Effector memory CD4-positive, alpha-beta T cell (primary cell): ENCODE data around the gene PSMA2.

Experiments
- DNase-seq, 3 donors: peaks; one replicate each; pipeline ENCODE4 v3.0.0-alpha.2; 2020
- H3K27ac ChIP-seq: 2 replicates; pipeline ENCODE4 v1.7.0; 2013; ENCODE audit warnings: mild to moderate bottlenecking, low read length, moderate library complexity; ENCODE audit not compliant: insufficient read depth, poor library complexity, severe bottlenecking
- H3K27me3 ChIP-seq: replicated peaks from 2 replicates; pipeline ENCODE4 v1.7.0; 2013; ENCODE audit warnings: mild to moderate bottlenecking, low read length; ENCODE audit not compliant: insufficient read depth, control insufficient read depth, poor library complexity, severe bottlenecking
- H3K36me3 ChIP-seq: 2 replicates; pipeline ENCODE4 v1.7.0; 2013; ENCODE audit warnings: mild to moderate bottlenecking, low read length, moderate library complexity; ENCODE audit not compliant: control insufficient read depth, insufficient read depth
- H3K4me1 ChIP-seq: 2 replicates; pipeline ENCODE4 v1.7.0; 2013; ENCODE audit warnings: low read length, mild to moderate bottlenecking; ENCODE audit not compliant: control insufficient read depth, insufficient read depth, poor library complexity, severe bottlenecking
- H3K4me3 ChIP-seq: 2 replicates; pipeline ENCODE4 v1.7.0; 2013; ENCODE audit warnings: low read length, low read depth, mild to moderate bottlenecking; ENCODE audit not compliant: insufficient read depth, poor library complexity, severe bottlenecking
- H3K9me3 ChIP-seq: 2 replicates; pipeline ENCODE4 v1.7.0; 2013; ENCODE audit warnings: mild to moderate bottlenecking, low read length, moderate library complexity; ENCODE audit not compliant: control insufficient read depth
- total RNA-seq, 3 donors: gene quantifications; one replicate each; lab custom pipeline; 2026; lab: John Stamatoyannopoulos, UW

The PSMA2 gene
- 8.6 to 13.2 (median 9.9) reads per million in 3 donors for total RNA-seq

- peak; percentile 90 to 93 (median 93) for DNase-seq
- Histone ChIP-seq H3K36me3 (peaks cover 10% of the 10 kb centered on the region), H3K27me3 (no peaks in the 10 kb centered on the region), H3K27ac (peak within 1 kb of the TSS; percentile 77), H3K9me3 (no peaks in the 10 kb centered on the region), H3K4me3 (peak within 1 kb of the TSS; percentile 69), H3K4me1 (peaks cover 24% of the 10 kb centered on the region)
Observed at GRCh38 chr7:42931834-42932651, at the start of gene PSMA2, which contains the start of gene MRPL32. Gene PSMA2, minus strand, starts transcription at chr7:42932174. Its CDS starts 16 bp downstream, at chr7:42932158. Gene MRPL32, plus strand, starts transcription at chr7:42932376. Its CDS starts 11 bp downstream, at chr7:42932387.

- H3K27me3 ChIP-seq = no peaks in the 10 kb centered on the region
- H3K4me3 ChIP-seq = no peak overlapping the region
- no peaks in the 10 kb centered on the region for H3K36me3 ChIP-seq
- no peaks in the 10 kb centered on the region for H3K9me3 ChIP-seq
- H3K4me1 ChIP-seq = no peaks in the 10 kb centered on the region
- no peak overlapping the region for H3K27ac ChIP-seq
- no peak for DNase-seq
Observed at GRCh38 chr7:42981601-42982000, 49.6 kb upstream of the PSMA2 start.

DNA sequence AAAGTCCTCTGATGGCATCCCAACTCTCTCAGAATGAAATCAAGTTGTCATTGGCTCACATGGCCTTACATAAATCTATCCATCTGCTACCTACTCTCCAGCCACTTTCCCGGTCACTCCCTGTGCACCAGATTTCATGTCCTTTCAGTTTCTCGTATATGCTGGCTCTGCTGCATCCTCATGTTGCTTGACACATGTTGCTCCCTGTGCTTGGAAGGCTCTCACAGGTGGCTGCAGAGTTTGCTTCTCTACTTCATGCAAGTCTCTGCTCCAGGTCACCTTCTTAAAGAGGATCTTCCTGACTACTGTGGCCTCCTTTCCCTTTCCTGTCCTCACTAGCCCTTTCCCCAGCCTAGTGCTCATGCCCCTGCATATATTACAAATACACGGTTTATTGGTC lies 48.5 kb upstream of the PSMA2 start:
- H3K36me3 ChIP-seq = no peaks in the 10 kb centered on the region
- no peaks in the 10 kb centered on the region for H3K4me1 ChIP-seq
- H3K27ac ChIP-seq = no peak overlapping the region
- no peaks in the 10 kb centered on the region for H3K9me3 ChIP-seq
- no peak overlapping the region for H3K4me3 ChIP-seq
- no peak for DNase-seq
- no peaks in the 10 kb centered on the region for H3K27me3 ChIP-seq

DNA sequence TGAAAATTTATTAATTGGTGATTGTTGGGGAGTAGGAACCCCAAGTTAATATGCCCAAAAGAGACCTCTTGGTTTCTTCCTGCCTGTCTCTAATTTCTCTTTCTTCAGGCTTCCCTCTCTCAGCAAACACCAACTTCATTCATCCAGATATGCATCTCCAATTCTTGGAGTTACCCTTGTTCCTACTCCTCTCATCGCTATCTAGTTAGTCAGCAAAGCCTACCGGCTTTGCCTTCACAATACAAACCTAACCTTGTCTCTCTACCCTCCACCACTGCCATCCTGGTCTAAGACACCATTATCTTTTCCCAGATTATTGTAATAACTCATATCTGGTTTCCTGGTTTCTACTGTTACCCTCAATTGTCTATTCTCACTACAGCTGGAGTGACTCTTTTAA lies 48.1 kb upstream of the PSMA2 start:
- Histone ChIP-seq H3K27me3 (no peaks in the 10 kb centered on the region), H3K9me3 (no peaks in the 10 kb centered on the region), H3K4me3 (no peak overlapping the region), H3K36me3 (no peaks in the 10 kb centered on the region), H3K27ac (no peak overlapping the region), H3K4me1 (no peaks in the 10 kb centered on the region)
- no peak for DNase-seq

DNA sequence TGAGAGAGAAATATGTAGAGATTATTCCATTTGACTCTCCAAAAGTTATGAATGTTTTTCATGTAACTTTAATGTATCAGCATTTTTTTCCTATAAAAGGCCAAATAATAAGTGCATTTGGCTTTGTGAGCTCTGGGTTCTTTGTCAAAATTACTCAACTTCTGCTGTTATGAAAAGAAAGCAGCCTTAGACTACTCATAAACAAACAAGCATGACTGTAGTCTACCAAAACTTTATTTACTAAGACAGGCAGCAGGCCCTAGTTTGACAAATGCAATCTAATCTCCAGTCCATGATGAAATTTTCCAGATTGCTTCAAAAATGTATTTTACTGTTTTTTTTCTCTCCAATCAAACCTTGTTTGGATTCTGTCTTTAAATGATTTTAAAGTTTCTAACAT lies 46.5 kb upstream of the PSMA2 start:
- H3K27me3 ChIP-seq = no peaks in the 10 kb centered on the region
- H3K9me3 ChIP-seq = no peaks in the 10 kb centered on the region
- no peak for DNase-seq
- H3K4me3 ChIP-seq = no peak overlapping the region
- no peaks in the 10 kb centered on the region for H3K36me3 ChIP-seq
- H3K4me1 ChIP-seq = no peaks in the 10 kb centered on the region
- H3K27ac ChIP-seq = no peak overlapping the region

DNA sequence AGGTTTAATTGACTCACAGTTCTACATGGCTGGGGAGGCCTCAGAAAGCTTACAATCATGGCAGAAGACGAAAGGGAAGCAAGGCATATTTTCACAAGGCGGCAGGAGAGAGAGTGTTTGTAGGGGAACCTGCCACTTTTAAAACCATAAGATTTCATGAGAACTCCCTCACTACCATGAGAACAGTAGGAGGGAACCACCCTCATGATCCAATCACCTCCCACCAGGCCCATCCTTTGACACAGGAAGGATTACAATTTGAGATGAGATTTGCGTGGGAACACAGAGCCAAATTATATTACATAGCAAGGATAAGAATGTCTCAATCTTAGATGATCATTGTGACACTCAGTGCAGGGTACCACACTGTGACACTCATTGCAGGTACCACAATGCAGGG lies 44.4 kb upstream of the PSMA2 start:
- no peaks in the 10 kb centered on the region for H3K27me3 ChIP-seq
- no peaks in the 10 kb centered on the region for H3K36me3 ChIP-seq
- H3K4me3 ChIP-seq = no peak overlapping the region
- no peaks in the 10 kb centered on the region for H3K4me1 ChIP-seq
- H3K27ac ChIP-seq = no peak overlapping the region
- H3K9me3 ChIP-seq = no peaks in the 10 kb centered on the region
- DNase-seq = no peak

- Histone ChIP-seq H3K36me3 (no peaks in the 10 kb centered on the region), H3K27me3 (no peaks in the 10 kb centered on the region), H3K27ac (no peak overlapping the region), H3K9me3 (no peaks in the 10 kb centered on the region), H3K4me1 (no peaks in the 10 kb centered on the region), H3K4me3 (no peak overlapping the region)
- no peak for DNase-seq
Observed at GRCh38 chr7:42972699-42973500, 40.9 kb upstream of the PSMA2 start.

DNA sequence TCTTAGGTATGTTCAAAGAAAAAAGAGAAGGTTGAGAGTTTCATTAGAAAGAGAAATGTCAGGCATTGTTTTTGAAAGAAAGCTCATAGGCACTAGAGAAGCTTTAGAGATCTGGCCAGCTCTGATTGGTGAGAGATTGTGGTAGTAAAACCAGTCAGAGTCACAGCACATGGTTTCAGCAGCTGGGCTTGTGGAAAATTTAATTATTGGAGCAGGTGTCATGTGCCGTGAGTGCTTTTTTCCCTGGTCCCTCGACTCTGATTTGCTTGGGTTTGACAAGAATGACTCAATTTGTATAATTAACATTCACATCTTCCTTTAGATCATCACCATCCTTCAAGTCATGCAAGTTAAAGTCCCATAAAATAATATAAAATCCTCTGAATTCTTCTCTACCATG lies 35.4 kb upstream of the PSMA2 start:
- H3K4me1 ChIP-seq = no peaks in the 10 kb centered on the region
- no peaks in the 10 kb centered on the region for H3K36me3 ChIP-seq
- H3K27ac ChIP-seq = no peak overlapping the region
- no peak for DNase-seq
- H3K27me3 ChIP-seq = no peaks in the 10 kb centered on the region
- H3K9me3 ChIP-seq = no peaks in the 10 kb centered on the region
- H3K4me3 ChIP-seq = no peak overlapping the region

- no peak overlapping the region for H3K27ac ChIP-seq
- DNase-seq = no peak
- H3K4me3 ChIP-seq = no peak overlapping the region
- no peaks in the 10 kb centered on the region for H3K27me3 ChIP-seq
- H3K36me3 ChIP-seq = no peaks in the 10 kb centered on the region
- H3K4me1 ChIP-seq = no peaks in the 10 kb centered on the region
- no peaks in the 10 kb centered on the region for H3K9me3 ChIP-seq
Observed at GRCh38 chr7:42964849-42965805, 33.2 kb upstream of the PSMA2 start.
